Stimulated activated CD4-positive, alpha-beta T cell treated with anti-CD3 and anti-CD28 coated beads, Interleukin-4, amount 100 ng/mL, for 1 hour (primary cell): ENCODE measurements around the gene AKAP9.
"Not testable (repeated sequence)": the region's sequence is repeated elsewhere in the genome, so short reads cannot be mapped to it uniquely, and the experiment has no call there.

Source experiments
- DNase-seq: peaks from one replicate; pipeline ENCODE4 v3.0.0-alpha.2; 2020

AKAP9 gene

DNA sequence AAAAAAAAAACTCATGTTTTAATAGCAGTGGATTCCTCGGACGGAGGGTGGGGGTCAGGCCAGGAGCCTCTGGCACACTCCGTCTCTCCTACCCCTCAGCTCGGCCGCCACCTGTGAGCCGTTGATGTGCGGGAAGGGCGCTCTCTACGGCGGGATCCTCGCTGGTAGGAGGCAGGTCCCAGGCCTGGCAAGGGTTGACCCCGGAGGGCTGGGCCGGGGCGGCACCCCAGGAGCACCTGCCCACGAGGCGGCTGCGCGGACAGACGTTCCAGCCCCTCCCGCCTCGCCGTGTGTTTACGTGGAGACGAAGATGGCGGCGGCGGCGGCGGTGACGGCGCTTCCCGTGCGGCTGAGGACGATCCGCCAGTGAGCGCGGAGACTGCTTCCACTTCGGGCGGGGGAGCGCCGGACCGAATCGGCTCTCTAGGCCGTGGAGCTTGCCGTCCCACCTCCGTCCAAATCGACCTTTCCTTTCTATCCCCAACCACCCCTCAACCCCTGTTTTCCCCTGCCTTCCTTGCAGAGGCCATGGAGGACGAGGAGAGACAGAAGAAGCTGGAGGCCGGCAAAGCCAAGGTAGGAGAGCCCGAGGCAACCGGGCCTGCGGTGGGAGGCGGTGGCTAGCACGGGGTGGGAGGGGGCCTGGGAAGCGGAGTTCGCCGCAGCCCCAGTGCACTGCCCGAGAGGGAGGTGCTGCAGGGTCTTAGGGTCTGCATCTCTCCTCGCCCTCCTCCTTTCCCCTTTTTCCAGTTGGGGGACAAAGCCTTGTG, at the start of gene AKAP9:
AKAP9 (plus strand) TSS at position 291 of the 770 bp plus-strand sequence; CDS start at position 529, 238 bp downstream.
- DNase-seq, result peak; percentile 90

DNA sequence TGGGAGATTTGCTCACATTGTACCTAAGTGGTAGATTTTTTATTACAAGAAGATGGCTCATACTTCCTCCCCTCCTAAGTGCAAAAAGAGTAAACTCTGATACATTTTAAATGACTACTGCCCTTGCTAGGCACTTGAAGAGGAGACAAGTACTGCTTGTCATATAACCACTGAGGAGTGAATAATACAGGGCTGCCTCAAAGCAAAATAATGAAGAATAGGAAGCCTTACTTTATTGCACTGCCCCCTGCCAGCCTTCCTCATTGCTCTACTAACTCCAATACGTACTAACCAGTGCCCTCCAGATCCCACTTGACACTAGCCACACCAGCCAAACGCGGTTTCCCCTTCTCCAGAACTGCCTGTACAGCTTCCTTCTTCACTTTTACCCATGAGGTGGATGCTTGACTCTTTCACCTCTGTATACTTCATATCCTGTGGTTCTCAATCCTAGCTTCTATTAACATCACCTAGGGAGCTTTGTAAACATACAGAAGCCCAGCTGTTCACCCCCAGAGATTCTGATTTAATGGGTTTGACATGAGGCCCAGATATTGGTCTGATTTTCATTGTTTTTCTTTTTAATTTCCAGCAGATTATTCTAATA, 48.5 kb upstream of the AKAP9 start:
- DNase-seq, result no peak

DNA sequence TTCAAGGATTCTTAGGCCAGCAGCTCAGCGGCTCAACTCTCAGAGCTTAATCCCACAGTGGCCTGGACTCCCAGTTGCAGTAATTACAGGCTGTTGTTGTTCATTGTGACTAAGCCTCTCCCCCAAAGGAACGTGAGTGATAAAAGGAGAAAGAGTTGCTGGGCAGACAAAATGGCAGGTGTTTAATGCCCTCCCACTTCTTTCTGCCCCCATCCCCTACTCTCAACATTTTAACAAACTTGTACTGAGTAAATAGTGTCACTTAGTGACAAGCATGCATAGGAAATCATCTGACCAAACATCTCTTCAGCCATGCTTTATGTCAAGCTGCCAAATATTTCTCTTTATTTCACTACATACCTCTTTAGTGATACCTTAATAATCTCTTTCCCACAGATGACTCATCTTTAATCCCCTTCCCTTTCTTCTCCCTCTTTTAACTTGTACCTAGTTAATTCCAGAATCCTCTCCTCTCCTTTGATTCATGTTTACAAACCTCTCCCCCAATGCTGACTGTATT, 47.8 kb upstream of the AKAP9 start:
- DNase-seq, result no peak

DNA sequence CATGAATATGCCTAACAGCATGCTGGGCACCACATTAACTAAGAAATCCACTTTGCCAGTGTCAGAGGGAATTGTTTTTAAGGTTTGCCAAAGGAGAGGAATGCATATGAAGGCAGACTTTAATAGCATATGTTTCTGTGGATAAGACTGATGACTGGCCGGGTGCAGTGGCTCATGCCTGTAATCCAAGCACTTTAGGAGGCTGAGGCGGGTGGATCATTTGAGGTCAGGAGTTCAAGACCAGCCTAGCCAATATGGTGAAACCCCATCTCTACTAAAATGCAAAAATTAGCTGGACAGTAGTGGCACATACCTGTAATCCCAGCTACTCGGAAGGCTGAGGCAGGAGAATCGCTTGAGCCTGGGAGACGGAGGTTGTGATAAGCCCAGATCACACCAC, 47.0 kb upstream of the AKAP9 start:
- not testable (repeated sequence) for DNase-seq

DNA sequence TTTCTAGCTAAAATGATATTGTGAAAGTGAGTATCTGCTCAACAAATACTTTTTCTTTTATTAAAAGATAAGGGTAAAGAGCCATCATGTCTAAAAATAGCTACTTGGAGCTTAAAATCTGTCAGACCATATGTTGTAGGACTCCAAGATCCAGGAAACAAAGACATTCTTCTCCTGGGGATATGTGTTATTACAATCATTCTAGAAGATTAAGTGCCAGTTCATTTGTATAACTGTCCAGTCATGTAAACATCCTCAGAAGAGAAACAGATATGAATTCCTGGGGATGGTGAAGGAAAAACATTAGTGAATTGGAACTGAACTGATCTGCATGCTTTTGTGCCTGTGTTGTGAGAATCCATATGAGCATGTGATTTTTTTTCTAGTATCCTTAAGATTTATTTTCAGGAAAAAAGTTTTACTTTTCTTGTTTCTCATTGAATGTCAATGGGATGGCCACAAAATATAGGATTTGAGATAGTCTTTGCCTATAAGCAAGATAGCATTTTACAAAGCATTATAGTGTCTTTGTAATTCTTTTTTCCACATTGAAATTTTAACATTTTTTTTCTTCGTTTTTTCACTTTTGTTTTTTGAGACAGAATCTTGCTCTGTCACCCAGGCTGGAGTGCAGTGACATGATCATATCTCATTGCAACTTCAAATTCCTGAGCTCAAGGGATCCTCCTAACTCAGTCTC, 45.7 kb upstream of the AKAP9 start:
- no peak for DNase-seq

DNA sequence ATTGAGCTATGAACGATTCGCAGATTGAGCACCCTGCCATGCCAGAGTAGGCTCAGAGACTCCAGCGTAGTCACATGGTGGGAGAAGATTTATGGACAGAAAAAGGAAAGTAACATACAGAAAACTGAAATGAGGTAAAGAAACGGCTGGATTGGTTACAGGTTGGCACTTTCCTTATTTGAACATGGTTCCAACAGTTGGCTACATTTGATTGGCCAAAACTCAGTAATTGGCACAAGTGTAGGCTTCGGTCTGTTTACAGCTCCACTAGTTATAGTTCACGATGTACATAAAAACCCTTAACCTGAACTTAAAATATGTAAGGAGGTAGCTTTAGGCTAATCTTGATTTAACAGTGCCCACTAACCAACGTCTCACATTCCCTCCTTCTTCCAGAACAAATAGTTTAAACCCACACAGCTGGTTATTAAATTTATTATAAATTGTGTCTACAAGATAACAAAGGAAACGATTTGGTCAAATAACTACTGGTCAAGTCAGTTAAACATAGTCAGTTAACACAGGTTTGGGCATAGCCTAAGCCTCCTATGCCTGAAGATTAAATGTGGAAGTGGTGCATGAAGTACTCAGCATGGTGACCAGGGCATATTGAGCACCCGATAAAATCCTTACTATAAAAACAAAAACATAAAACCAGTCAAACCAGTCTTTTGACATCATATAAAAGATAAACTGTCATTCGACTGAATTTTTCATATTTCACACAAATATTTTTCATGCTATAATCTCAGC, 42.2 kb upstream of the AKAP9 start:
- DNase-seq, result no peak

GRCh38 chr7:91899563-91899962, 41.1 kb upstream of the AKAP9 start:
- DNase-seq, result no peak

- DNase-seq, result no peak
Observed at GRCh38 chr7:91910171-91910570, 30.5 kb upstream of the AKAP9 start.

- no peak for DNase-seq
Observed at GRCh38 chr7:91911121-91911520, 29.5 kb upstream of the AKAP9 start.

- DNase-seq, result no peak
Observed at GRCh38 chr7:91912494-91912893, 28.2 kb upstream of the AKAP9 start.

- no peak for DNase-seq
Observed at GRCh38 chr7:91913612-91914011, 27.1 kb upstream of the AKAP9 start.

DNA sequence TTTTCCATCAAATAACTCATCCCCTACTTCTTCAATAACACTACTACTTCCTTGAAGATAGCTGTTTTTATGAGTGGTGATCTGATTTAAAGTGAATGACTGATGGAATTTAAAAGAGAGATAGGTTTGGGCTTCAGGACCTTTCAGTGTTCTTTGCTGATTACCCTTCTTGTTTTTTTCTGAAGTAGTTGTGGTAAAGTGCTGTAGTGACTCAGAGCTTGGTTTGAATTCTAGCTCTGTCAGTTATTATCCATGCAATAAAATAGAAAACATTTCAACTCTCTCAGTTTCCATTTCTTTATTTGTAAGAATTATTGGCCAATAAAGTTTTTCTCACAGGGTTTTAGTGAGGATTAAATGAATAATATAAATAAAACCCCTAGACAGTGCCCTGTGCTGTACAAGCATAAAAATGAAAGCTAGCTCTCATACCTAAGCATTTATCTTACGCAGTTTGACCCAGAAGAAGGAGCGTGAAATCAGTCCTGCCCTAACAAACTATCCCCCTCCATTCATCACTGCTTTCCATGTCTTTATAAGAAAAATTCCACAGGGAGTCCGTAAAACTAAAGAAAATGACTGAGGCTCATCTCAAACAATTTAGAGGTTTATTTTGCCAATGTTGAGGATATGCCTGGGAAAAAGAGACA, 25.1 kb upstream of the AKAP9 start:
- no peak for DNase-seq

GRCh38 chr7:91916051-91916440, 24.6 kb upstream of the AKAP9 start:
- DNase-seq, result no peak

DNA sequence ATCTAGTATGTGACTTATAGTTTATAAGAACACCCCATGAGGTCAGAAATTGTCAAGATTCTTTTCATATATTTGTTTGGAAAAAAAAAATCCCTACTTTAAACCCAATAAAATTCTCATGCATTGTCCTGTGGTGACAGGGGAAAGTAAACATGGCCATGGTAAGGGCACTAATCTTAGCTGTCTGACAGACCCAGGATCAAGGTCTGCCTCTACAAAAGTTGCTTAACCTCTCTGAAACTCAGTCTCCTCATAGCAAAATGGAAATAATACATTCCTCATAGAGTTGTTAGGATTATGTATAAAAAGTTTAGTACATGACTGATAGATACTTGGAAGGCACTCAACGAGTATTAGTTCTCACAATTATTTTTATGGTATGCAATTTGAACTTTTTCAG, 22.3 kb upstream of the AKAP9 start:
- no peak for DNase-seq

DNA sequence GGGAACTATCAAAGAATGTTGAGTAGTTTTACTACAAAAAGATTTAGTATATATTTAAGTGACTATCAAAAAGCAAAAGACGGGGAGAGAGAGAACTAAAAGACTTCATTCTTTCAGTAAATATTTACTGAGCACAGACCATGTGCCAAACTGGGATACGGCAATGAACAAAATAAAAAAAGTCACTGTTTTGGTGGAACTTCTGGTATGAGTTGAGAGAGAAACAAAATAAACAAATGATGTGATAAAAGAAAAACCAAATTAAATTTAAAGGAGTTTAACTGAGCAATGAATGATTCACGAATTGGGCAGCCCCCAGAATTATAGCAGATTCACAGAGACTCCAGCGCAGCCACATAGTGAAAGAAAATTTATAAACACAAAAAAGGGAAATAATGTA, 17.8 kb upstream of the AKAP9 start:
- no peak for DNase-seq

GRCh38 chr7:91927912-91928311, 12.8 kb upstream of the AKAP9 start:
- DNase-seq, result no peak

GRCh38 chr7:91929463-91929862, 11.2 kb upstream of the AKAP9 start:
- DNase-seq, result no peak

GRCh38 chr7:91940171-91940570, 491 bp upstream of the AKAP9 start:
- peak; percentile 7 for DNase-seq

DNA sequence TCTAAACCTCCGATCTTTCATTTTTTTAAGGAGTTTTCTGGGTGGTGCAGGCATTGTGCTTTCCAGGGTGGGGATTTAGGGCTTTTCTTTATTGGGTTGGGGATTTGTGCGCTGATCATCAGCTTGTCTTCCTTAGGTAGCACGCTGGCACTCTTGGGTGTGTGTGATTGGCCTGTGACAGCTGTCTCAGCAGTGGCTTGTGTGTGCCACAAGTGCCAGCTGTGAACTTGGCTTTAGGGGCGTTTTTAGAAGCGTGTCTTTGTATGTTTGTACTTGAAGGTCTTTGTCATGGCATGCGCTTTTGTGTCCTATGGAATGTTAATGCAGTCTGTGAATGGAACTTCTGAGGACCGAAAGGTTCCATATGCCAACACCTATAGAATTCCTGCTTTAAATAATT, 788 bp downstream of the AKAP9 start:
- peak; percentile 20 for DNase-seq

DNA sequence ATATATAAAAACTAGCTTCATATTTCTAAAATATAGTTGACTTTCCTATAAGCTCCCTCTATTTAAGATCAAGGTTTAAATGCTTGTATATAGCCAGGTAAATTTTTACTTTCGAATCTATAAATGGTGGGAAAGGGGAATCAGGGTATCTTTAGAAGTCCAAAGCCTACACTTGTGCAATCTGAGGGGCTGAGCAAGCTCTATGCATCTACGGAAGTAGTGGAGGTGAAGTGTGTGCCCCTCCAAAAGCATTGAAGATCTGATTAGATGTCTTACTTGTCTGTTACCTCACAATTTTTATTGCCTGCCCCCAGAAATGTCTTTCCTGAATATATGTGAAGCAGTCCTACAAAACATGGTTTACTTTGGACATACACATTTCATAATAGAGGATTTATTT, 1.6 kb downstream of the AKAP9 start:
- no peak for DNase-seq

GRCh38 chr7:91944970-91945369, 4.3 kb downstream of the AKAP9 start:
- DNase-seq, result not testable (repeated sequence)

DNA sequence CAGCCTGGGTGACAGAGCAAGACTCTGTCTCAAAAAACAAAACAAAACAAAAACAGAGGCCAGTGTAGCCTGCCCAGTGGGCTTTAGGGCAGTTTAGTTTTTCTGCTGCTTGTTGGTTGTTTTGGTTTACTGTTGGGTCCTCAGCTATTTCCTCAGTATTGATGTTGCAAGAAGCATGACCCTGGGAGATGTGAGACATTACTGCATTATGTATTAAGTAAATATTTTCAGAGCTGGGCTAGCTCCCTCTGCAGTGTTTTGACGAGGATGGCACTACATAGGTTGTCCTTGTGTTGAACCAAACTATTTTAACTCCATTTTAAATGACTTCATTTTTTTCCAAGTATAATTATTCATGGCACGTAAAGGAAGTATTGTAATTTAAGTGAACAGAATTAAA, 4.8 kb downstream of the AKAP9 start:
- no peak for DNase-seq

GRCh38 chr7:91946549-91946948, 5.9 kb downstream of the AKAP9 start:
- no peak for DNase-seq
